ENCODE results near the gene CDK18. TPM values are rescaled to one million over a fixed set of nuclear protein-coding genes. Genes with fewer than 3 reads are reported as not detected.

Gene CDK18
- total RNA-seq, 1 donor from 2014 or later, result 2.6 TPM

GRCh38 chr1:205530116-205530515 lies 25.6 kb downstream of the CDK18 start:
- DNase-seq (no peak), ATAC-seq (ENCODE audit: low read depth) (no peak)
- ChIA-PET CTCF (interaction anchor here (1.1 to 4.3 kb wide), 5 partner anchors 8 to 130 kb away, joined by 3 to 88 read pairs (median 8); a partner anchor contains a TSS), POLR2A (no interaction called here)
- no peak for TF ChIP-seq CTCF (IDR thresholded peaks at IDR 0.05)
- H3K9me3 Mint-ChIP-seq, result no peaks in the 10 kb centered on the region
- H3K27me3 Mint-ChIP-seq, result peaks cover 3% of the 10 kb centered on the region
- no peak overlapping the region for H3K27ac Mint-ChIP-seq
- no peaks in the 10 kb centered on the region for H3K36me3 Mint-ChIP-seq (ENCODE audit: low read depth)
- intact Hi-C loops (cut with micrococcal nuclease), result loop anchor here (1.0 kb wide), 1 partner anchor 55 kb away; no protein-coding TSS in a partner anchor
- H3K4me3 Mint-ChIP-seq, result no peak overlapping the region
- H3K4me1 Mint-ChIP-seq, result peaks cover 4% of the 10 kb centered on the region

- TF ChIP-seq CTCF (IDR thresholded peaks at IDR 0.05), result no peak
- intact Hi-C loops (cut with micrococcal nuclease), result no loop called here
- H3K27me3 Mint-ChIP-seq, result peaks cover 3% of the 10 kb centered on the region
- CTCF ChIA-PET, result interaction anchor here (0.9 to 4.3 kb wide), 5 partner anchors 38 to 125 kb away, joined by 3 to 88 read pairs (median 4); partner anchors contain the start of gene ELK4
- no peaks in the 10 kb centered on the region for H3K9me3 Mint-ChIP-seq
- no peak overlapping the region for H3K27ac Mint-ChIP-seq
- no peak overlapping the region for H3K4me3 Mint-ChIP-seq
- H3K4me1 Mint-ChIP-seq, result peaks cover 5% of the 10 kb centered on the region
- no peak for ATAC-seq (ENCODE audit: low read depth)
- DNase-seq, result no peak
- H3K36me3 Mint-ChIP-seq (ENCODE audit: low read depth), result no peaks in the 10 kb centered on the region
- POLR2A ChIA-PET, result no interaction called here
These were observed 26.9 kb downstream of the CDK18 start for GRCh38 chr1:205531191-205532025.

GRCh38 chr1:205532026-205532898 lies 27.8 kb downstream of the CDK18 start:
- intact Hi-C loops (cut with micrococcal nuclease), result no loop called here
- peaks cover 6% of the 10 kb centered on the region for H3K27me3 Mint-ChIP-seq
- ChIA-PET CTCF (interaction anchor here (1.0 to 4.3 kb wide), 4 partner anchors 7 to 124 kb away, joined by 3 to 88 read pairs (median 9); no protein-coding TSS in a partner anchor), POLR2A (no interaction called here)
- no peaks in the 10 kb centered on the region for H3K36me3 Mint-ChIP-seq (ENCODE audit: low read depth)
- H3K4me1 Mint-ChIP-seq, result peaks cover 13% of the 10 kb centered on the region
- no peak for TF ChIP-seq CTCF (IDR thresholded peaks at IDR 0.05)
- no peak overlapping the region for H3K4me3 Mint-ChIP-seq
- DNase-seq (no peak), ATAC-seq (ENCODE audit: low read depth) (no peak)
- H3K9me3 Mint-ChIP-seq, result no peaks in the 10 kb centered on the region
- no peak overlapping the region for H3K27ac Mint-ChIP-seq

- ChIA-PET POLR2A (interaction anchor here (1.1 kb wide), 1 partner anchor 37 kb away, joined by 3 read pairs; no protein-coding TSS in a partner anchor), CTCF (interaction anchor here (1.2 to 3.3 kb wide), 2 partner anchors 8 to 58 kb away, joined by 4 to 14 read pairs; no protein-coding TSS in a partner anchor)
- H3K36me3 Mint-ChIP-seq (ENCODE audit: low read depth), result no peaks in the 10 kb centered on the region
- no peak for TF ChIP-seq CTCF (IDR thresholded peaks at IDR 0.05)
- intact Hi-C loops (cut with micrococcal nuclease), result no loop called here
- no peak overlapping the region for H3K27ac Mint-ChIP-seq
- H3K4me3 Mint-ChIP-seq, result no peak overlapping the region
- DNase-seq (no peak), ATAC-seq (ENCODE audit: low read depth) (no peak)
- peaks cover 6% of the 10 kb centered on the region for H3K27me3 Mint-ChIP-seq
- H3K4me1 Mint-ChIP-seq, result peaks cover 14% of the 10 kb centered on the region
- H3K9me3 Mint-ChIP-seq, result no peaks in the 10 kb centered on the region
These were observed 28.7 kb downstream of the CDK18 start for GRCh38 chr1:205532996-205533735.

All from activated B cell treated with CpG ODN at 0.5 μM for 24 hours (primary cell).